ENCODE measurements around the gene RABL2B.

The RABL2B gene

GRCh38 chr22:50737728-50738648 lies 45.4 kb downstream of the RABL2B start, which contains the start of gene ACR:
Gene ACR, plus strand, starts transcription at chr22:50738204. Its CDS starts 32 bp downstream, at chr22:50738236.
- Histone ChIP-seq H3K36me3 (ENCODE audit: control insufficient read depth in 2 of 2, insufficient read depth in 1 of 2, low read length in 2 of 2) (no peaks in the 10 kb centered on the region), H3K27ac (ENCODE audit: extremely low read depth, low read depth, low read length) (no peak within 1 kb of the TSS), H3K9me3 (ENCODE audit: control insufficient read depth, insufficient read depth, low read depth, low read length) (no peaks in the 10 kb centered on the region), H3K4me3 (ENCODE audit: low read depth, low read length) (no peak within 1 kb of the TSS), H3K4me1 (ENCODE audit: control insufficient read depth, insufficient read depth, low read length) (no peaks in the 10 kb centered on the region)
- ChIA-PET POLR2A (no interaction called here), CTCF (interaction anchor here (1.2 kb wide), 1 partner anchor 19 kb away, joined by 3 read pairs; no protein-coding TSS in a partner anchor)
- no peak for TF ChIP-seq YY1 (tag by site-specific recombination; IDR thresholded peaks at IDR 0.05)
- TF ChIP-seq ZNF292 (tag by site-specific recombination; IDR thresholded peaks at IDR 0.05; ENCODE audit: borderline replicate concordance, low read depth) = no peak
- no peak for TF ChIP-seq ZNF704 (tag by site-specific recombination; IDR thresholded peaks at IDR 0.05)
- TF ChIP-seq GLIS2 (tag by site-specific recombination; IDR thresholded peaks at IDR 0.05) = 0 out of 2 replicates have a peak, but pooled peaks have one; percentile 11
- TF ChIP-seq ZFP3 (tag by site-specific recombination; IDR thresholded peaks at IDR 0.05; ENCODE audit: low read depth) = no peak
- TF ChIP-seq ZNF157 (tag by site-specific recombination; IDR thresholded peaks at IDR 0.05) = no peak
- no peak for TF ChIP-seq ZNF302 (tag by site-specific recombination; IDR thresholded peaks at IDR 0.05; ENCODE audit: low read depth)
- TF ChIP-seq ZNF391 (tag by site-specific recombination; IDR thresholded peaks at IDR 0.05; ENCODE audit: borderline replicate concordance, low read depth) = no peak

- Histone ChIP-seq H3K9me3 (ENCODE audit: control insufficient read depth, insufficient read depth, low read depth, low read length) (no peaks in the 10 kb centered on the region), H3K27ac (ENCODE audit: extremely low read depth, low read depth, low read length) (no peak overlapping the region), H3K36me3 (ENCODE audit: control insufficient read depth in 2 of 2, insufficient read depth in 1 of 2, low read length in 2 of 2) (no peaks in the 10 kb centered on the region), H3K4me3 (ENCODE audit: low read depth, low read length) (no peak overlapping the region), H3K4me1 (ENCODE audit: control insufficient read depth, insufficient read depth, low read length) (no peaks in the 10 kb centered on the region)
- ChIA-PET POLR2A (no interaction called here), CTCF (interaction anchor here (0.6 to 1.2 kb wide), 3 partner anchors 10 to 39 kb away, joined by 3 to 4 read pairs (median 3); no protein-coding TSS in a partner anchor)
- TF ChIP-seq MZF1 (tag by site-specific recombination; IDR thresholded peaks at IDR 0.05; ENCODE audit: borderline replicate concordance) (no peak), ZFP3 (tag by site-specific recombination; IDR thresholded peaks at IDR 0.05; ENCODE audit: low read depth) (no peak), PRDM2 (tag by site-specific recombination; IDR thresholded peaks at IDR 0.05; ENCODE audit: borderline replicate concordance) (no peak), ZNF747 (tag by site-specific recombination; IDR thresholded peaks at IDR 0.05) (no peak), KLF1 (tag by site-specific recombination; IDR thresholded peaks at IDR 0.05) (no peak), ELK4 (IDR thresholded peaks at IDR 0.05; ENCODE audit: borderline replicate concordance, low read depth, low read length) (no peak), ZNF138 (tag by site-specific recombination; IDR thresholded peaks at IDR 0.05; ENCODE audit: borderline replicate concordance) (no peak), ZNF692 (tag by site-specific recombination; IDR thresholded peaks at IDR 0.05) (no peak), ZNF830 (tag by site-specific recombination; IDR thresholded peaks at IDR 0.05; ENCODE audit: low read depth) (no peak), REPIN1 (tag by site-specific recombination; IDR thresholded peaks at IDR 0.05; ENCODE audit: low read depth) (no peak), GLI2 (tag by site-specific recombination; IDR thresholded peaks at IDR 0.05; ENCODE audit: borderline replicate concordance, low read depth) (no peak), ZNF560 (tag by site-specific recombination; IDR thresholded peaks at IDR 0.05; ENCODE audit: borderline replicate concordance) (no peak), ZBTB44 (tag by site-specific recombination; IDR thresholded peaks at IDR 0.05) (no peak)
These were observed 47.8 kb downstream of the RABL2B start for GRCh38 chr22:50735739-50736030.
